ENCODE results near the gene ZBTB11.
A peak's percentile ranks its signal among the peaks of the same experiment; 100 is the strongest.
"Not testable (repeated sequence)": the region's sequence is repeated elsewhere in the genome, so short reads cannot be mapped to it uniquely, and the experiment has no call there.

Gene ZBTB11

DNA sequence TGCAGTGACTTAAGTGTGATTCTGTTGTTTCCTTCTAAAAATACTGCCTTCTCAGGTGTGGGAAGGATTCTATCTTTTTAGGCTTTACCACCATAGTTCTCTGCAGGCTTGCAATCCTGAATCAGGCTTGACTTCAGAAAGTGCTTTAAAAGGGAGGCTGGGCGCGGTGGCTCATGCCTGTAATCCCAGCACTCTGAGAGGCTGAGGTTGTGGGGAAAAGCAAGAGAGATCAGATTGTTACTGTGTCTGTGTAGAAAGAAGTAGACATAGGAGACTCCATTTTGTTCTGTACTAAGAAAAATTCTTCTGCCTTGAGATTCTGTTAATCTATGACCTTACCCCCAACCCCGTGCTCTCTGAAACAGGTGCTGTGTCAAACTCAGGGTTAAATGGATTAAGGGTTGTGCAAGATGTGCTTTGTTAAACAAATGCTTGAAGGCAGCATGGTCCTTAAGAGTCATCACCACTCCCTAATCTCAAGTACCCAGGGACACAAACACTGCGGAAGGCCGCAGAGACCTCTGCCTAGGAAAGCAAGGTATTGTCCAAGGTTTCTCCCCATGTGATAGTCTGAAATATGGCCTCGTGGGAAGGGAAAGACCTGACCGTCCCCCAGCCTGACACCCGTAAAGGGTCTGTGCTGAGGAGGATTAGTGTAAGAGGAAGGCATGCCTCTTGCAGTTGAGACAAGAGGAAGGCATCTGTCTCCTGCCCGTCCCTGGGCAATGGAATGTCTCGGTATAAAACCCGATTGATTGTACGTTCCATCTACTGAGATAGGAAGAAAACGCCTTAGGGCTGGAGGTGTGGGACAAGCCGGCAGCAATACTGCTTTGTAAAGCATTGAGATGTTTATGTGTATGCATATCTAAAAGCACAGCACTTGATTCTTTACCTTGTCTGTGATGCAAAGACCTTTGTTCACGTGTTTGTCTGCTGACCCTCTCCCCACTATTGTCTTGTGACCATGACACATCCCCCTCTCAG, 15.0 kb upstream of the ZBTB11 start:
- DNase-seq: not testable (repeated sequence)

DNA sequence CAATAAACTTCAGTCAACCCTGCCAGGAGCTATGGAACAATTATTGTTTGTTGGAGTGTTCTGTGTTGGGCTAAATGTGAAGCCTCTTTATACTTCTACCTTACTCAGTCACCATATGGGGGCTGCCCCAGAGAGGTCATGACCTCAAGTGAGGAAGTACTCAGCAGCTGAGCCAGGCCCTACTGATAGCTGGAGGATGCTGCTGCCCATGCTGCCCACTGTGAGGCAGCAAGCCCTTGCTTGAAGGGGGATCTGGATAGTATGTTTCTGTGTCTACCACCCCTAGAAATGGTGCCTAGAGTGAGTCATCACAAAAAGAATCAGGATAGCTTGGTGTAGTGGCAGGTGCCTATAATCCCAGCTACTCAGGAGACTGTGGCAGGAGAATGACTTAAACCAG, 14.0 kb upstream of the ZBTB11 start:
- peak; percentile 39 to 67 (median 61) for DNase-seq

DNA sequence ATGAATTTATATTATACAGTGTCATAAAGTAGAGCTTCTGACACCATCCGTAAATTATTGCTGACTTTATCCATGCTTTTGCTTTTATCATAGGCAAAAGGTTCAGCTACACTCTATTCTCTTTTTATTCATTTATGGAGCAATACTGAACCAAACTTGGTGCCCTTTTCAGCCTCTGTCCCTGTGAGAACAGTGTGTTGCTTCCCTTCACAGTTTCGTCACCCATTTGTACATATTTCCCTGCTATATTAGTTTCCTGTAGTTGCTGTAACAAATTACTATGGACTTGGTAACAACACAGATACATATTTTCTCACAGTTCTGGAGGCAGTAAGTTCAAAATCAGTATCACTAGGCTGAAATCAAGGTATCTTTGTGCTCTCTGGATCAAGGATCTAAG, 12.4 kb upstream of the ZBTB11 start:
- peak; percentile 31 to 77 (median 65) for DNase-seq

DNA sequence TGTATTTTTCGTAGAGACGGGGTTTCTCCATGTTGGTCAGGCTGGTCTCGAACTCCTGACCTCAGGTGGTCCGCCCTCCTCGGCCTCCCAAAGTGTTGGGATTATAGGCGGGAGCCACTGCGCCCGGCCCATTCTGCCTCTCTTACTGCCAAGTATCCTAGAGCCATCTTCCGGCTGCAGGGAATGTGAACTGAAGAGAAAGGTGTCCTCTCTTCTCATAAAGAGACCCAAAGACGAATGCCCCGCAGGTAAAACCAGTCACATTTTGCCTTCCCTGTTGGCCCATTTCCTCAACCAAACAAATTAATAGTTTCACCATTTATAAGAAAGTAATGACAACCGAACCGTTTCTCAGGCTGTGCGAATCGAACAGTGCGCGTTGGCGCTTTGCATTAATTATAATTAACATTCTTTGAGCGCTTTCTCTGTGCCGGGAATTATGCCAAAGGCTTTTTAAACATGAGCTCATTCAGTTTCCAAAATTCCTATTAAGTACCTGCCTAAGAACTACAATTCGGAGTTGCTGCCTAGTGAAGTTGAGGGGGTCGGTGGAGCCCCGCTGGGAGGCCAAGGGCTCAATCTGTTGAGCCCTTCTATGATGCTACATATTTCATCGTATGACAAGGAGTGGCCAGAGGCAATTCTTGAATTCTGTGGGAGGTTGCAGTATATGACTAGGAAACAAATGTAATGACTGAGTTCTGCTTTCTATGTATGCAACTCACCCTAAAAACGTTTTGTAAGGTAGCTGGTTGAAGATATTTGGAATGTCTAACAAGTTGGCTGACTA, 10.4 kb upstream of the ZBTB11 start:
- DNase-seq: peak; percentile 45 to 81 (median 62)

DNA sequence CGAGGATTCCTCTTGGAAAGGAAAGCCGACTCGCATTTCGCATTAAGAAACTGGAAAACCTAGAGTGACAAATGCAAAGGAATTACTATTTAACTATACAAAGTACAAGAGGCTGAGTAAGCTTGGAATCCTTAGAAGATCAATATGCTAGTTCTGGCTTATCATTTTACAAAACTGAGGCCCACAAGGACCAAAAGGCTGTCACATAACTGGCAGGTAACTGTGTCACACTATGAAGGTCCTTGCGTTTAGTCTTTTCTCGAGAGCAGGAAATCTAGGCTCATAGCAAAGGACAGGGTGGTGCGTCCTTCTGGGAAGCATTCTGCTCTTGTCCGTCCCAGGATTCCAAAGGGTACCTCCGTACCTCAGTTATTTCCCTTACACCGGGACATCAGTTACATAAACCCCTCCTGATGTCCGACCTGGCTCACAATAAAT, 9.0 kb upstream of the ZBTB11 start:
- DNase-seq: peak in 1 of 4 experiments; percentile 26

DNA sequence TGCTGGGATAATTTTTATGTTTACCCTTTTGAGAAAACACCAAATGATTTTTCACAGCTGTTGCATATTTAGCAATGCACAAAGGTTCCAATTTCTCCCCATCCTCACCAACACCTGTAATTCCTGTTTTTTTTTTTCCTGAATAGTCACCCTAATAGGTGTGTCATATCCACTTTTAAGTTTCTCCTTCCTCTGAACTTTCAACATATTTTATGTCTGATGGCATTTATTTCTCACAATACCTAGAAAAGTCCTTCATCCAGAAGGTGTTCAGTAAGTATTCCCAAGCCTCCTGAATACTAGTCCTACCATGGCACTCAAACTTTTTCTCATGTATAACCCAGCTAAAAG, 8.1 kb upstream of the ZBTB11 start:
- no peak for DNase-seq

DNA sequence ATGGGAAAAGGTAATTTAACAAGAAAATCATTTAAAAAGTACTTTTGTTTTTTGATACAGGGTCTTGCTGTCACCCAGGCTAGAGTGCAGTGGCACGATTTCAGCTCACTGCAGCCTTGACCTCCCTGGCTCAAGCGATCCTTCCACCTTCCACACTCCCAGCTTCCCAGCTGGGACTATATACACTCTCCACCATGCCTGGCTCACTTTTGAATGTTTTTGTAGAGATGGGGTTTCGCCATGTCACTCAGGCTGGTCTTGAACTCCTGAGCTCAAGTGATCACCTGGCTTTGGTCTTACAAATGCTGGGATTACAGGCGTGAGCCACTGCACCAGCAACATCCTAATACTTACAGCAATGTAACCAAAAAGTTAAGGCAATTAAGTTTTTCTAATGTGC, 3.5 kb upstream of the ZBTB11 start:
- no peak for DNase-seq

DNA sequence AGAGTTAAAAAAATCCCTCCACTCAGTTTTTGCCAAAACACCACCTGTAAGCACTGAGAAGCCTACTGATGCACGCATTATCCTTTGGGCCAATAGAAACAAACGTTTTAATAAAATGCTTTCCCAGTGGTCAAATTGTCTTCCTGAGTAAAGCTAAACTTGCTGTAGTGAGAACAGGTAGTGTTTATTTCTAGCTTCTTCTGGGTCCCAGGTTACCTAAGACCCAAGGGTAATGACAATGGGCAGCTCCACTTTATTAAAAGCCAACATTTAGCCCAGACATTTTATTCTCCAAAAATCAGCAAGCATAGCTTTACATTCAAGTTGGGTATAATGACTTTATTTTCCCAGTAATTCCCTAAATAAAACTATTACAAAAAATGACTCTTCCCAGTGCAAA, 1.9 kb upstream of the ZBTB11 start:
- DNase-seq: not testable (repeated sequence)

DNA sequence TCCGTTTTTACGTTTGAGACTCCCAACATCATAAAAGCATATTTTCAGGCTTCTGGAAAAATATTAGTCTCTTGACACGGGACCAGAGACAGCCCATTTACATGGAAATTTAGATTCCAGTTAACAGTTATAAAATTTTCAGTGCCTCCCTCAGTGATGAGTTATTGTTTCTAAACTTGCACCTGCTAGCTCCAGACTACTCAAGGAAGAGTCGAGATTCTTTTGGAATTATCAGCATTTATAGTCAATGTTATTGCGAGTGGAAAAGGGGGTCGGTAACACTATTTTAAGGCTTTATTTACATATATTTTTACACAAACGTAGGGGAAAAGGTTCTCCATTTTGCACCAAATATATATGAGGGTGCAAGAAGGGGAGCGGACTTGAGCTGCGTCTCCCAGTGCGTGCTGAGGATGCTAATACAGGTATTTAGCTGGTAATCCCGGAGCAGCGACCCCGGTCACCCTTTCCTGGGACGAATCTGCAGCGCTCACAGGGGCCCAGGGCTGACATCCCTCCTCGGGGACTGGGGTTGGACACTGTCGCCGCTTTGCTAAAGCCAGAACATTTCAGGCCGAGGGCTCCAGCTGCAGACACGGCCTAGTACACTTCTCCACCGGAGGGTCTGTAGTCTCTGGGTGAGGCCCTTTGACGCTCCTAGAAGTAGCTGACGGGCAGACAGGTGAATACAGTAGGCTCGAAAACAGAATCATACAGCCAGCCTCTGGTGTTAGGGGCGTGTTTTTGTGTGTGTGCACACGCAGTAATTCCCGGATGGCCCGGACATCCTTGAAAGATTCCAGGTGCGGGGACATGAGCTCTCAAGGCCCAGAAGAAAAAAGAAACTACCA, 729 bp upstream of the ZBTB11 start:
- no peak for DNase-seq

DNA sequence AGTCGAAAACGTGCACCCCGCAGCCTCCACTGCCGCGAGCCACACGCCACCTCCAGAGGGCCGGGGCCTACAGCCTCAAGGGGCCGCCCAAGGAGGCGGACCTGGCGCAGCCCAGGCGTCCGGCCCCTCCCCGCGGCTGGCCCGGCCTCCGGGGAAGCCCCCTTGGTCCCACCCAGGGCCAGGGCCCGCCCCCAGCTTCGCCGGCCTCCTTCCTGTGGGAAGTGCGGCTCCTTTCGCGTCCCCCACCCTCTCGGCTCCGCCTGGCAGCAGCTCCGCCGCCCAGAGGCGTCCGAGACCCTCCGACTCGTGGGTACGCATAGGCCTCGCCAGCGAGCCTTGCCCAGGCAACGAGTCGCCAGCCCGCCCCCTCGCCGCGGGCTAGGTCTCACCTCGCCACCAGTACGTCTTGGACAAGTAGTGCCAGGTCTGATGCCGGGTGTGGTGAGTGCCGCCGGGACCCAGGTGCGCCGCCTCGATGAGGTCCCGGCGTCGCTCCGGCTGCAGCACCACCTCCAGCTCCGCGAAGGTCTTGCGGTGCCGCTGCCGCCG, 642 bp downstream of the ZBTB11 start:
- DNase-seq: peak in 3 of 4 experiments; percentile 96 to 98 (median 98)

DNA sequence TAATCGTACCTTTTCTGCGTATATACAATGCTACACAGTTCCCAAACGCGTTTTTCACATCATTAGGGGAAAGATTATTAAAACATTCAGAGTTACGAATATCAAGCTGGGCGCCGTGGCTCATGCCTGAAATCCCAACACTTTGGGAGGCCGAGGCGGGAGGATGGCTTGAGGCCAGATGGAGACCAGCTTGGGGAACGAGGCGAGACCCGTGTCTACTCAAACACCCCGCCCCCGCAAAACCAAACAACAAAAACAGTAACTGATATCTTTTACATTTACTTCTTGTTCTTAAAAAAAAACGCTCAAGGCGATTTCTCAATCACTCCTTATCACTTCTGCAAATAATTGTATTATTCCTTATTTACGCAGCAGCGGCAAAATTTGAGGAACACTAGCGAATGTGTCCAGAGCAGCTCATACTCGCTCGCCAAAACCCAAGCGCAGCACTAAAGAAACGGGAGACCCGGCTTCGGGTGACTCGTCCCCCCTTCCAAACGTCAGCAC, 1.2 kb downstream of the ZBTB11 start:
- DNase-seq: peak in 1 of 4 experiments; percentile 97

DNA sequence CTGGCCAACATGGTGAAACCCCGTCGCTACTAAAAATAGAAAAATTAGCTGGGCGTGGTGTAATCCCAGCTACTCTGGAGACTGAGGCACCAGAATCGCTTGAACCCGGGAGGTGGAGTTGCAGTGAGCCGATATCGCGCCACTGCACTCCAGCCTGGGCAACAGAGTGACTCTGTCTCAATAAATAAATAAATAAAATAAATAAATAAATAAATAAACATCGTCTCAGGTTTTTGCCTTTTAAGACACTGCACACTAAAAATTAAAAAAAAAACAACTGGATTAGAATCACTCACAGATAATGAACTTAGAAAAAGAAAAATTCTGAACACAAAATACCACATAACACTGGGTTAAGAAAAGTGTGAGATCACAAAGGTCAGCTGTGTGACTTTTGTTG, 2.4 kb downstream of the ZBTB11 start:
- no peak for DNase-seq

DNA sequence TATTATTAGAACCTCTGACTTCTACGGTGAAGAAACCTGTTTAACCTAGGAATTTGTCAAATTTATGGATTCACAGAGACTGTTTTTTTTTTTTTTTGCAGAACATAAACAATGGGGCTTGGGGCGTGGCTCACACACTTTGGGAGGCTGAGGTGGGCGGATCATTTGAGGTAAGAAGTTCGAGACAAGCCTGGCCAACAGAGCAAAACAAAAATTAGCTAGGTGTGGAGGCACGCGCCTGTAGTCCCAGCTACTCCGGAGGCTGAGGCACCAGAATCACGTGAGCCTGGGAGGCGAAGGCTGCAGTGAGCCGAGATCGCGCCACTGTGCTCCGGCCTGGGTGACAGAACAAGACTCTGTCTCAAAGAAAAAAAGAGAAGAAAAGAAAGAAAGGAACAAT, 3.0 kb downstream of the ZBTB11 start:
- DNase-seq: no peak

DNA sequence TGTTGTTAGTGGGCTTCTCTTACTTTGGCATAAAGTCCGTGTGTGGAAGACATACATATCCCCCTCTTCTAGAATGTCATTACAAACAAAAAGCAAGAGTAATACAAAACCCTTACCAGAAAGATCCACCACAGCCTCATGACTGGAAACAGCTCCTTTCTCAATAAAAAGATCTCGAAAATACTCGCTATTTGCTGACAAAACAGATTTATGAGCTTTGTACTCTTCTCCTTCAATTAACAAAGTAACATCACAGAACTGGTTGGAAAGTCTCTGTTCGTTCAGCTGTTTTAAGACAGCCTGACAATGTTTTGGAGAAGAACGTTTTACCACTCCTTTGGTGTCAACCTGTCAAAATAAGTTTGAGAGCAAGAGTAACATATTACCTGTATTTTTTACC, 5.9 kb downstream of the ZBTB11 start:
- no peak for DNase-seq

DNA sequence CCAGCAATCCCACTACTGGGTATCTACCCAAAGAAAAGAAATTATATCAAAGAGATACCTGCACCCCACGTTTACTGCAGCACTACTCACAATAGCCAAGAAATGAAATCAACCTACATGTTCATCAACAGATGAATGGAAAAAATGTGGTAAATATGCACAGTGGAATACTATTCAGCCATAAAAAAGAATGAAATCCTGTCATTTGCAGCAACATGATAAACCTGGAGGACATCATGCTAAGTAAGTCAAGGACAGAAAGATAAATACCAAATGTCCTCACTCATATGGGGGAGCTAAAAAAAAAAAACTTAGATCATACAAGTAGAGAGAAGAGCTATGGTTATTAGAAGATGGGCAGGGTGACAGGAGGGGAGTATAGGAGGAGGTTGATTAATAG, 9.1 kb downstream of the ZBTB11 start:
- DNase-seq: no peak

DNA sequence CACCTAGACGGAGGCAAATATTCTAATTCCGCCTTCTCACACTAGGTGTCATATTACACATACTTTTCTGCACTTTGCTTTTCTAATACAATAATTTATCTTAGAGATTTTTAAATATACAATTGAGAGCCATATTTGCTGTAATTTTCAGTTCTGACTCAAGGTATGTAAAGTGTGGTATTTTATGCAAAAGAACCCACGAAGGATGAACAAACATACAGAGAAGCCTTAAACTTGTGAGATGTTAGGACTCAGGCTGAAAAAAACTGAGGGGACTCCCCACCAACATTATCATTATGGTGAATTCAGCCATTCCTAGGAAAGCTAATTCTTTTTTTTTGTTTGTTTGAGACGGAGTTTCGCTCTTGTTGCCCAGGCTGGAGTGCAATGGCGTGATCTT, 9.6 kb downstream of the ZBTB11 start:
- DNase-seq: no peak

DNA sequence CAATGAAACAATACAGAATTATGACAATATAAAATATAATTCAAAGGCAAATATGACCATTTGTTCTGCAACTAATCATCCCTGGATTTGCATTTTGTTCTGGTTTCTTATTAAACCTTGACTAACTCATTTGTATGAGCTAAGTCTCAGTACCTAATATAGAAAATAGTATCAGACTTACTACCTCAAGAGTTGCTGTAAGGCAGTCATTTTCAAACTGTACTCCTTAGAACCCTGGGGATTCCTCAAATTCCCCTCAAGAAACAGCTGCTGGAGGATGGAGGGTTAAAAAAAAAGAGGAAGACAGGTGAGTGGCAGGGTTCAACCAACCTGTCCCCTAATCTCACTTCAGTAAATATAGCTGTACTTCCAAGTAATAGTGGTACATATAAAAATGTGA, 11.1 kb downstream of the ZBTB11 start:
- no peak for DNase-seq

DNA sequence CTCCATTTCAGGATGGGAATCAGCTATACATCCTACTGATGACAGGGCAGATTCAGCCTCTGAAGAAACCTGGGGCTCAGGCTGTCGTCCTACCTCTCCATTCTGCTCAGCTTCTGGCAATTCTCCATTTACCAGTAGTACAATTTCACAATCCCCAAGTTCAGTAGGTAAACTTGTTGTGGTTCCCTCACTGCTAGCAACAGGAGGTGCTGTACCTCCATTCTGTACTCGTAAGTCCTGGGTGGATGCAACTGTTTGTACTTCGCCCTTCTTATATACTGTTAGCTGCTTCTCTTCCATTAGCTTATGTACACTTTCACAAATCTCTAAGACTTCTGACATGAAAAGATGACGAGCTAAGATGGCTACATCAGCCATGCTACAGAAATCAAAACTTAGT, 11.6 kb downstream of the ZBTB11 start:
- DNase-seq: no peak

DNA sequence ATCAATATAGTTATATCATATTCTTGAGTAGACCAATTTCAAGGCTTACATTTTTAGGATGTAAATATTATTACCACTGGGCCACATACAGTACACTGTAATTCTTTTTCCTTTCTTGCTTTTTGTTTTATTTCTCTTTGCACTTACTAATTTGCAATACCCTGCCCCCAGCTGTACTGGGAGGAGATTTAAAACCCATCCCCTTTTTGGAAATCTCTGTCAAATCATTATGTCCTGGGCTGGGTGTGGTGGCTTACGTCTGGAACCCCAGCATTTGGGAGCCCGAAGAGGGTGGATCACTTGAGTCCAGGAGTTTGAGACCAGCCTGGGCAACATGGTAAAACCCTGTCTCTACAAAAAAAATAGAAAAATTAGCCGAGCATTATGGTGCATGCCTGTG, 16.2 kb downstream of the ZBTB11 start:
- DNase-seq: no peak

DNA sequence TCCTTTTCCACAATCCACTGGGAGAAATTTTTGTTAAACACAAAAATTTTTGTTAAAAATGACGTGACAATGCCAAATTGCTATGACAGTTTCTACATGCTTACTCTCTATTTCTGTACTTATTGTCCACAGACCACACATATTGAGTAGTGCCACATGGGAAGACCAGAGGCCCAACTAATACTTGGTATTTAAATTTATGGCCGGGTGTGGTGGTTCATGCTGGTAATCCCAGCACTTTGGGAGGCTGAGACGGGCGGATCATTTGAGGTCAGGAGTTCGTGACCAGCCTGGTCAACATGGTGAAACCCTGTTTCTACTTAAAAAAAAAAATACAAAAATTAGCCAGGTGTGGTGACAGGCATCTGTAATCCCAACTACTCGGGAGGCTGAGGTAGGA, 20.3 kb downstream of the ZBTB11 start:
- no peak for DNase-seq

DNA sequence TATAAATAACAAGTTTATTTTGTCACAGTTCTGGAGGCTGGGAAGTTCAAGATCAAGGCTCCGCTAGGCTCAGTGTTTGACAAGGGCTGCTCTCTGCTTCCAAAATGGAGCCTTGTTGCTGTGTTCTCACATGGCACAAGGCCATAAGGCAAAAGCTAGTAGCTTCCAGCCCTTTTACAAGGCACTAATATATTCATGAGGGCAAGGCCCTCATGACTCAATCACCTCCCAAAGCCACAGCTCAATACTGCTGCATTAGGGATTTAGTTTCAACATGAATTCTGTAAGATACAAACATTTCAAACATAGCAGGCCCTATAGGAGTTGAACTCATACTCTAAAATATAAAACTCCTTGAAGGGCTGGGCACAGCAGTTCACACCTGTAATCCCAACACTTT, 30.2 kb downstream of the ZBTB11 start:
- DNase-seq: no peak
